Spleen (tissue), 11 donors: Measurements from ENCODE around the gene ZNF230. TPM values are rescaled to one million over a fixed set of nuclear protein-coding genes. Genes with fewer than 3 reads are reported as not detected.

ENCODE experiments used
- DNase-seq: peaks from one replicate; pipeline ENCODE4 v3.0.0-alpha.2; 2020
- H3K27ac ChIP-seq, 8 donors: fragments of 200-600 bp; sonication (generic) in 7 of 8; 1 replicate in 4 of 8; 2 replicates in 4 of 8; pipeline versions ENCODE4 v1.5.0 to v1.8.0; 2016 to 2021; ENCODE audit warnings: inconsistent platforms in 4 of 8, mild to moderate bottlenecking in 4 of 8, moderate library complexity in 1 of 8
- H3K27me3 ChIP-seq, 7 donors: fragments of 200-600 bp; sonication (generic) in 6 of 7; replicated peaks in 1 of 7; 1 replicate in 4 of 7; 2 replicates in 3 of 7; pipeline versions ENCODE4 v1.5.0 to v1.8.0; 2016 to 2021; ENCODE audit warnings: inconsistent platforms in 3 of 7, mild to moderate bottlenecking in 1 of 7
- H3K36me3 ChIP-seq, 6 donors: fragments of 200-600 bp; sonication (generic) in 5 of 6; 1 replicate in 4 of 6; 2 replicates in 2 of 6; pipeline versions ENCODE4 v1.5.0 to v1.8.0; 2016 to 2021; ENCODE audit warnings: inconsistent platforms in 2 of 6
- H3K4me1 ChIP-seq, 6 donors: fragments of 200-600 bp; sonication (generic) in 5 of 6; 1 replicate in 3 of 6; 2 replicates in 3 of 6; pipeline versions ENCODE4 v1.5.0 to v1.8.0; 2016 to 2021; ENCODE audit warnings: inconsistent platforms in 3 of 6
- H3K4me3 ChIP-seq, 8 donors: fragments of 200-600 bp; sonication (generic) in 7 of 8; 1 replicate in 4 of 8; 2 replicates in 4 of 8; pipeline versions ENCODE4 v1.5.0 to v1.8.0; 2016 to 2021; ENCODE audit warnings: inconsistent platforms in 4 of 8, mild to moderate bottlenecking in 4 of 8, moderate library complexity in 2 of 8
- H3K9me3 ChIP-seq, 8 donors: fragments of 200-600 bp; sonication (generic) in 7 of 8; 1 replicate in 4 of 8; 2 replicates in 4 of 8; pipeline versions ENCODE4 v1.5.0 to v1.8.0; 2016 to 2021; ENCODE audit warnings: inconsistent platforms in 4 of 8
- CTCF ChIP-seq, 11 experiments: fragments of 200-600 bp in 7 of 11; fragments of 450-650 bp in 4 of 11; sonication (generic) in 4 of 11; IDR thresholded peaks in 8 of 11; conservative IDR thresholded peaks in 3 of 11; 1 replicate in 7 of 11; 2 replicates in 4 of 11; pipeline versions ENCODE4 v1.4.0 to v1.8.0; 2016 to 2021; ENCODE audit warnings: antibody characterized with exemption in 11 of 11, inconsistent platforms in 4 of 11, mild to moderate bottlenecking in 1 of 11
- POLR2A ChIP-seq, 3 donors: fragments of 450-650 bp; IDR thresholded peaks; one replicate each; pipeline ENCODE4 v1.5.1; 2017; ENCODE audit warnings: antibody characterized with exemption in 3 of 3, mild to moderate bottlenecking in 1 of 3
- POLR2AphosphoS5 ChIP-seq, 3 donors: sonication (generic); formaldehyde crosslinking; IDR thresholded peaks; one replicate each; pipeline ENCODE4 v1.5.1; 2017; ENCODE audit warnings: antibody characterized with exemption in 3 of 3
- WGBS, 5 donors: extraction: QIAGEN DNeasy Blood & Tissue Kit in 3 of 5; methylation state at CpG; one replicate each; pipeline versions ENCODE4 v1.1.5 to v1.1.7; 2013 to 2018; 5-methylcytosine and 5-hydroxymethylcytosine counted together
- intact Hi-C: fragments of 100-400 bp; cut with DNase I; formaldehyde crosslinking; loops from one replicate; pipeline ENCODE4 v1.15.0; 2023; ENCODE audit warnings: low total_unique reads
- polyA plus RNA-seq, 3 donors: library from polyadenylated mRNA; stranded (reverse); fragments of 200-250 nt; gene quantifications; one replicate each; pipeline ENCODE4 v1.2.1, GENCODE V29; 2013
- total RNA-seq, 7 donors: library from RNA; depleted of rRNA in 3 of 7; stranded (reverse); fragments of >200 nt in 3 of 7; fragmentation: NEBNext Ultra II Directional in 4 of 7; extraction: Animal tissue kit (Norgen Biotek cat#: 25700) in 4 of 7; gene quantifications; one replicate each; pipeline versions ENCODE4 v1.1.0 to v1.2.1, GENCODE V29; 2016 to 2021
- donor health status: healthy with polysubstance abuse.
- donor health status: DM: no; HTN: no; CAD: no; lungs with moderate emphysema.
- donor health status: DM: no; HTN: no; CAD: no.
- donor health status: Bipolar disorder and iron deficiency.
- donor health status: healthy.
- donor health status: DM: no; HTN: no; CAD: no.
- donor health status: DM: yes; HTN: yes; CAD: no.

Gene ZNF230
- total and polyA plus RNA-seq, 10 donors = 2.4 to 15.2 (median 8.2) TPM

GRCh38 chr19:44010468-44010867 is 7.7 kb downstream of the ZNF230 start:
- DNase-seq = no peak
- WGBS, 5 donors = 95 to 99% (median 95%) methylated on average over 5 of the region's 5 CpGs
- H3K4me1 ChIP-seq = peaks cover 0 to 10% (median 0%) of the 10 kb centered on the region in 6 donors
- intact Hi-C loops = no loop called here
- peaks cover 22 to 100% (median 100%) of the 10 kb centered on the region in 8 donors for H3K9me3 ChIP-seq
- no peak overlapping the region for H3K27ac ChIP-seq
- no peaks in the 10 kb centered on the region for H3K27me3 ChIP-seq
- peak overlapping the region in 1 of 8 donors; percentile 21 for H3K4me3 ChIP-seq
- TF ChIP-seq POLR2A (IDR thresholded peaks at IDR 0.05) = no peak
- no peak for TF ChIP-seq POLR2AphosphoS5 (IDR thresholded peaks at IDR 0.05)
- no peak for TF ChIP-seq CTCF (IDR thresholded peaks at IDR 0.05 in 8 of 11, conservative IDR thresholded peaks at IDR 0.05 in 3 of 11)
- H3K36me3 ChIP-seq = peaks cover 34 to 81% (median 64%) of the 10 kb centered on the region in 6 donors

GRCh38 chr19:44019498-44019897 is 16.7 kb downstream of the ZNF230 start:
- Histone ChIP-seq H3K27ac (no peak overlapping the region), H3K36me3 (no peaks in the 10 kb centered on the region), H3K27me3 (no peaks in the 10 kb centered on the region), H3K4me3 (no peak overlapping the region), H3K4me1 (peaks cover 0 to under 1% (median under 1%) of the 10 kb centered on the region in 6 donors), H3K9me3 (peaks cover 0 to 73% (median 53%) of the 10 kb centered on the region in 8 donors)
- 42 to 60% (median 52%) methylated on average over 2 of the region's 2 CpGs for WGBS, 5 donors
- no peak for TF ChIP-seq POLR2A (IDR thresholded peaks at IDR 0.05)
- no peak for DNase-seq
- intact Hi-C loops = no loop called here

GRCh38 chr19:44021221-44021620 is 18.5 kb downstream of the ZNF230 start:
- no peak overlapping the region for H3K4me3 ChIP-seq
- H3K36me3 ChIP-seq = no peaks in the 10 kb centered on the region
- intact Hi-C loops = no loop called here
- no peaks in the 10 kb centered on the region for H3K27me3 ChIP-seq
- H3K4me1 ChIP-seq = peaks cover 0 to 15% (median 13%) of the 10 kb centered on the region in 6 donors
- H3K27ac ChIP-seq = no peak overlapping the region
- TF ChIP-seq POLR2AphosphoS5 (IDR thresholded peaks at IDR 0.05) (no peak), POLR2A (IDR thresholded peaks at IDR 0.05) (no peak), CTCF (IDR thresholded peaks at IDR 0.05 in 8 of 11, conservative IDR thresholded peaks at IDR 0.05 in 3 of 11) (no peak)
- DNase-seq = no peak
- H3K9me3 ChIP-seq = peaks cover 0 to 56% (median 36%) of the 10 kb centered on the region in 8 donors

- 44 to 50% (median 47%) methylated on average over 4 of the region's 4 CpGs for WGBS, 5 donors
- Histone ChIP-seq H3K4me3 (peak overlapping the region; percentile 47 to 89 (median 70)), H3K9me3 (peaks cover 10 to 56% (median 39%) of the 10 kb centered on the region in 8 donors), H3K27me3 (no peaks in the 10 kb centered on the region), H3K36me3 (peaks cover 9 to 36% (median 32%) of the 10 kb centered on the region in 6 donors), H3K4me1 (peaks cover 0 to 20% (median 16%) of the 10 kb centered on the region in 6 donors), H3K27ac (peak overlapping the region in 7 of 8 donors; percentile 51 to 87 (median 74))
- DNase-seq = no peak
- intact Hi-C loops = no loop called here
- no peak for TF ChIP-seq POLR2A (IDR thresholded peaks at IDR 0.05)
- no peak for TF ChIP-seq CTCF (IDR thresholded peaks at IDR 0.05 in 8 of 11, conservative IDR thresholded peaks at IDR 0.05 in 3 of 11)
These were observed 22.1 kb downstream of the ZNF230 start for GRCh38 chr19:44024900-44025216.
